Loucy (cell line): ENCODE results near the gene CCDC127.

Experiments used
- H2AFZ ChIP-seq: fragments of 200-600 bp; sonication (generic); 2 replicates; pipeline ENCODE4 v1.6.0; 2016; ENCODE audit warnings: antibody characterized with exemption, mild to moderate bottlenecking, low read length, moderate library complexity
- H3F3A ChIP-seq: fragments of 200-600 bp; 2 replicates; pipeline ENCODE4 v1.6.0; 2016; ENCODE audit warnings: antibody characterized with exemption, low read depth, mild to moderate bottlenecking
- H3K27me3 ChIP-seq: fragments of 200-600 bp; sonication (generic); 2 replicates; pipeline ENCODE4 v1.6.1; 2014; ENCODE audit warnings: low read length, mild to moderate bottlenecking; ENCODE audit not compliant: insufficient read depth, poor library complexity, severe bottlenecking
- H3K36me3 ChIP-seq: fragments of 200-600 bp; sonication (generic); 2 replicates; pipeline ENCODE4 v1.6.1; 2016; ENCODE audit warnings: low read length; ENCODE audit not compliant: insufficient read depth
- H3K4me1 ChIP-seq: fragments of 200-600 bp; sonication (generic); 2 replicates; pipeline ENCODE4 v1.5.1; 2014; ENCODE audit warnings: low read length, mild to moderate bottlenecking; ENCODE audit not compliant: insufficient read depth, poor library complexity, severe bottlenecking
- H3K4me2 ChIP-seq: fragments of 200-600 bp; sonication (generic); 2 replicates; pipeline ENCODE4 v1.6.0; 2014; ENCODE audit warnings: antibody characterized with exemption, low read length, low read depth, mild to moderate bottlenecking; ENCODE audit not compliant: poor library complexity, severe bottlenecking
- H3K4me3 ChIP-seq: fragments of 200-600 bp; sonication (generic); 2 replicates; pipeline ENCODE4 v1.5.1; 2014; ENCODE audit warnings: low read length, mild to moderate bottlenecking, mixed read lengths; ENCODE audit not compliant: poor library complexity, severe bottlenecking
- H3K79me2 ChIP-seq: fragments of 200-600 bp; sonication (generic); 2 replicates; pipeline ENCODE4 v1.6.1; 2014; ENCODE audit warnings: low read length; ENCODE audit not compliant: insufficient read depth
- H3K9ac ChIP-seq: fragments of 200-600 bp; sonication (generic); 2 replicates; pipeline ENCODE4 v1.6.0; 2014; ENCODE audit warnings: mild to moderate bottlenecking, low read depth, low read length, moderate library complexity; ENCODE audit not compliant: poor library complexity, severe bottlenecking
- H3K9me2 ChIP-seq: fragments of 200-600 bp; sonication (generic); replicated peaks from 2 replicates; pipeline ENCODE4 v1.6.1; 2016; ENCODE audit warnings: low read depth, low read length, mixed read lengths
- H3K9me3 ChIP-seq: fragments of 200-600 bp; sonication (generic); 2 replicates; pipeline ENCODE4 v1.6.1; 2014; ENCODE audit warnings: mild to moderate bottlenecking, antibody characterized with exemption, low read length, low read depth; ENCODE audit not compliant: insufficient read depth
- H4K20me1 ChIP-seq: fragments of 200-600 bp; sonication (generic); 2 replicates; pipeline ENCODE4 v1.6.0; 2014; ENCODE audit warnings: antibody characterized with exemption, low read length, mild to moderate bottlenecking; ENCODE audit not compliant: insufficient read depth, poor library complexity, severe bottlenecking
- CTCF ChIP-seq: fragments of 200-600 bp; sonication (generic); conservative IDR thresholded peaks from 2 replicates; pipeline ENCODE4 v1.5.1; 2014; ENCODE audit warnings: mild to moderate bottlenecking, antibody characterized with exemption, low read length
- EZH2phosphoT487 ChIP-seq: fragments of 200-600 bp; IDR thresholded peaks from 2 replicates; pipeline ENCODE4 v1.6.1; 2018; ENCODE audit warnings: antibody characterized with exemption, mild to moderate bottlenecking, moderate library complexity, borderline replicate concordance

Gene CCDC127

GRCh38 chr5:174876-175465 lies 43.0 kb downstream of the CCDC127 start:
- H3K27me3 ChIP-seq, result no peaks in the 10 kb centered on the region
- no peaks in the 10 kb centered on the region for H3K4me1 ChIP-seq
- H3K4me3 ChIP-seq, result no peak overlapping the region
- H3K9me3 ChIP-seq, result no peaks in the 10 kb centered on the region
- no peaks in the 10 kb centered on the region for H4K20me1 ChIP-seq
- no peaks in the 10 kb centered on the region for H3F3A ChIP-seq
- no peak overlapping the region for H3K4me2 ChIP-seq
- H3K79me2 ChIP-seq, result no peaks in the 10 kb centered on the region
- no peak overlapping the region for H3K9ac ChIP-seq
- H3K9me2 ChIP-seq, result no peaks in the 10 kb centered on the region
- TF ChIP-seq CTCF, result no peak
- TF ChIP-seq EZH2phosphoT487, result no peak
- H3K36me3 ChIP-seq, result no peaks in the 10 kb centered on the region
- no peak overlapping the region for H2AFZ ChIP-seq

GRCh38 chr5:174291-174600 lies 43.7 kb downstream of the CCDC127 start:
- H3K27me3 ChIP-seq, result no peaks in the 10 kb centered on the region
- no peak overlapping the region for H2AFZ ChIP-seq
- no peaks in the 10 kb centered on the region for H4K20me1 ChIP-seq
- H3K4me1 ChIP-seq, result no peaks in the 10 kb centered on the region
- no peak overlapping the region for H3K4me2 ChIP-seq
- H3K9me2 ChIP-seq, result no peaks in the 10 kb centered on the region
- H3K79me2 ChIP-seq, result no peaks in the 10 kb centered on the region
- no peaks in the 10 kb centered on the region for H3F3A ChIP-seq
- TF ChIP-seq CTCF, result no peak
- no peak overlapping the region for H3K4me3 ChIP-seq
- H3K9ac ChIP-seq, result no peak overlapping the region
- no peaks in the 10 kb centered on the region for H3K9me3 ChIP-seq
- H3K36me3 ChIP-seq, result no peaks in the 10 kb centered on the region

- Histone ChIP-seq H3K4me2 (no peak overlapping the region), H3K4me3 (no peak overlapping the region), H3K36me3 (no peaks in the 10 kb centered on the region), H2AFZ (no peak overlapping the region), H3K79me2 (no peaks in the 10 kb centered on the region), H4K20me1 (no peaks in the 10 kb centered on the region), H3F3A (no peaks in the 10 kb centered on the region), H3K9me3 (no peaks in the 10 kb centered on the region), H3K9me2 (no peaks in the 10 kb centered on the region), H3K4me1 (no peaks in the 10 kb centered on the region), H3K9ac (no peak overlapping the region), H3K27me3 (no peaks in the 10 kb centered on the region)
- TF ChIP-seq EZH2phosphoT487 (no peak), CTCF (no peak)
Measured at GRCh38 chr5:173392-174290, 44.3 kb downstream of the CCDC127 start.
